Progenitor cell of endocrine pancreas (in vitro differentiated cells): Measurements from ENCODE around the gene ZNF555. TPM values are rescaled to one million over a fixed set of nuclear protein-coding genes. Genes with fewer than 3 reads are reported as not detected.

Experiments
- DNase-seq: peaks from one replicate; pipeline ENCODE4 v3.0.0; 2021; ENCODE audit warnings: low spot score; ENCODE audit not compliant: unreplicated experiment
- H3K27ac Mint-ChIP-seq: 2 replicates; pipeline ENCODE4 v1.8.0; 2021; ENCODE audit warnings: mild to moderate bottlenecking, moderate library complexity, mixed read lengths
- H3K27me3 Mint-ChIP-seq: 2 replicates; pipeline ENCODE4 v1.8.0; 2021; ENCODE audit warnings: mixed read lengths
- H3K36me3 Mint-ChIP-seq: 2 replicates; pipeline ENCODE4 v1.8.0; 2022; ENCODE audit warnings: mixed read lengths; ENCODE audit not compliant: insufficient read depth
- H3K4me1 Mint-ChIP-seq: 2 replicates; pipeline ENCODE4 v1.8.0; 2021; ENCODE audit warnings: low read depth, mixed read lengths
- H3K4me3 Mint-ChIP-seq: 2 replicates; pipeline ENCODE4 v1.8.0; 2021; ENCODE audit warnings: low read depth, mild to moderate bottlenecking, moderate library complexity, mixed read lengths
- H3K9me3 Mint-ChIP-seq: 2 replicates; pipeline ENCODE4 v1.8.0; 2021; ENCODE audit warnings: low read depth, mixed read lengths
- CTCF ChIP-seq: fragments of 200-600 bp; sonication (generic); IDR thresholded peaks from one replicate; pipeline ENCODE4 v1.5.0; 2021; ENCODE audit warnings: antibody characterized with exemption, mild to moderate bottlenecking; ENCODE audit not compliant: unreplicated experiment
- total RNA-seq: library from RNA; stranded (reverse); gene quantifications from 2 replicates; pipeline ENCODE4 v1.2.1, GENCODE V29; 2021

Gene ZNF555
- total RNA-seq, 1 donor from 2014 or later = 13.7 TPM

GRCh38 chr19:2805261-2805900 lies 35.9 kb upstream of the ZNF555 start:
- no peak for TF ChIP-seq CTCF
- no peak for DNase-seq
- Mint-ChIP-seq H3K9me3 (no peaks in the 10 kb centered on the region), H3K4me3 (no peak overlapping the region), H3K27ac (no peak overlapping the region), H3K36me3 (peaks cover 15% of the 10 kb centered on the region), H3K4me1 (no peaks in the 10 kb centered on the region), H3K27me3 (no peaks in the 10 kb centered on the region)

GRCh38 chr19:2805991-2806649 lies 35.2 kb upstream of the ZNF555 start:
- H3K27ac Mint-ChIP-seq = no peak overlapping the region
- no peak for DNase-seq
- H3K9me3 Mint-ChIP-seq = no peaks in the 10 kb centered on the region
- no peaks in the 10 kb centered on the region for H3K4me1 Mint-ChIP-seq
- H3K36me3 Mint-ChIP-seq = peaks cover 12% of the 10 kb centered on the region
- H3K27me3 Mint-ChIP-seq = no peaks in the 10 kb centered on the region
- no peak for TF ChIP-seq CTCF
- no peak overlapping the region for H3K4me3 Mint-ChIP-seq

- H3K4me3 Mint-ChIP-seq = no peak overlapping the region
- peaks cover 12% of the 10 kb centered on the region for H3K36me3 Mint-ChIP-seq
- H3K27me3 Mint-ChIP-seq = no peaks in the 10 kb centered on the region
- no peaks in the 10 kb centered on the region for H3K9me3 Mint-ChIP-seq
- DNase-seq = no peak
- no peak overlapping the region for H3K27ac Mint-ChIP-seq
- no peak for TF ChIP-seq CTCF
- no peaks in the 10 kb centered on the region for H3K4me1 Mint-ChIP-seq
Observed at GRCh38 chr19:2806736-2807378, 34.4 kb upstream of the ZNF555 start.

GRCh38 chr19:2807379-2808128 lies 33.7 kb upstream of the ZNF555 start:
- Mint-ChIP-seq H3K9me3 (no peaks in the 10 kb centered on the region), H3K36me3 (peaks cover 11% of the 10 kb centered on the region), H3K27ac (no peak overlapping the region), H3K4me1 (no peaks in the 10 kb centered on the region), H3K27me3 (no peaks in the 10 kb centered on the region), H3K4me3 (no peak overlapping the region)
- TF ChIP-seq CTCF = no peak
- DNase-seq = no peak
